Esophagus squamous epithelium (tissue), 5 donors: ENCODE measurements around the gene ADAP1. TPM values are rescaled to one million over a fixed set of nuclear protein-coding genes. Genes with fewer than 3 reads are reported as not detected.

ENCODE experiments used
- DNase-seq: peaks from one replicate; lab custom pipeline; 2025; lab: John Stamatoyannopoulos, UW
- H3K27ac ChIP-seq, 4 donors: fragments of 200-600 bp; sonication (generic); one replicate each; pipeline ENCODE4 v1.5.1; 2016 to 2019; ENCODE audit warnings: mild to moderate bottlenecking in 1 of 4
- H3K27me3 ChIP-seq, 4 donors: fragments of 200-600 bp; sonication (generic); 1 replicate in 3 of 4; 2 replicates in 1 of 4; pipeline versions ENCODE4 v1.5.1 to v1.6.0; 2017 to 2021; ENCODE audit warnings: antibody characterized with exemption in 1 of 4
- H3K36me3 ChIP-seq, 3 donors: fragments of 200-600 bp; sonication (generic); one replicate each; pipeline ENCODE4 v1.5.1; 2016 to 2019
- H3K4me1 ChIP-seq, 3 donors: fragments of 200-600 bp; sonication (generic); one replicate each; pipeline ENCODE4 v1.5.1; 2017 to 2019
- H3K4me3 ChIP-seq, 4 donors: fragments of 200-600 bp; sonication (generic); 1 replicate in 3 of 4; 2 replicates in 1 of 4; pipeline ENCODE4 v1.5.1; 2016 to 2019; ENCODE audit warnings: mild to moderate bottlenecking in 2 of 4, moderate library complexity in 1 of 4
- H3K9me3 ChIP-seq, 3 donors: fragments of 200-600 bp; sonication (generic); one replicate each; pipeline ENCODE4 v1.5.1; 2016 to 2019
- CTCF ChIP-seq, 6 experiments: fragments of 450-650 bp in 4 of 6; fragments of 200-600 bp in 2 of 6; sonication (generic) in 2 of 6; IDR thresholded peaks; one replicate each; pipeline ENCODE4 v1.5.1; 2016 to 2019; ENCODE audit warnings: antibody characterized with exemption in 6 of 6, mild to moderate bottlenecking in 4 of 6, moderate library complexity in 4 of 6
- POLR2A ChIP-seq, 4 donors: fragments of 450-650 bp; IDR thresholded peaks; one replicate each; pipeline ENCODE4 v1.6.1; 2017; ENCODE audit warnings: antibody characterized with exemption in 4 of 4, mild to moderate bottlenecking in 4 of 4, moderate library complexity in 3 of 4
- WGBS, 2 donors: methylation state at CpG; one replicate each; pipeline ENCODE4 v1.1.5; 2018; 5-methylcytosine and 5-hydroxymethylcytosine counted together
- intact Hi-C: fragments of 100-400 bp; cut with DNase I; formaldehyde crosslinking; loops from one replicate; pipeline ENCODE4 v1.15.0; 2022
- total RNA-seq, 4 donors: library from RNA; depleted of rRNA; stranded (reverse); fragments of >200 nt; gene quantifications; one replicate each; pipeline ENCODE4 v1.1.0, GENCODE V29; 2016
- donor health status: DM: yes; HTN: yes; CAD: no.

The ADAP1 gene
- total RNA-seq, 4 donors from 2014 or later = 6.0 to 13.7 (median 9.9) TPM

GRCh38 chr7:889391-889790, 65.1 kb downstream of the ADAP1 start:
- H3K36me3 ChIP-seq = peaks cover 47 to 83% (median 48%) of the 10 kb centered on the region in 3 donors
- no peaks in the 10 kb centered on the region for H3K27me3 ChIP-seq
- WGBS, 2 donors = 96 to 98% methylated on average over 11 to 14 of the region's 18 CpGs
- no peak for DNase-seq
- no peak for TF ChIP-seq POLR2A (IDR thresholded peaks at IDR 0.05)
- TF ChIP-seq CTCF (IDR thresholded peaks at IDR 0.05) = no peak
- peaks cover 4 to 27% (median 23%) of the 10 kb centered on the region in 3 donors for H3K4me1 ChIP-seq
- no peaks in the 10 kb centered on the region for H3K9me3 ChIP-seq
- intact Hi-C loops = no loop called here
- H3K27ac ChIP-seq = no peak overlapping the region
- no peak overlapping the region for H3K4me3 ChIP-seq

- intact Hi-C loops = no loop called here
- H3K36me3 ChIP-seq = peaks cover 43 to 79% (median 44%) of the 10 kb centered on the region in 3 donors
- DNase-seq = no peak
- no peak overlapping the region for H3K27ac ChIP-seq
- 94% methylated on average over 5 of the region's 15 CpGs; no CpG with 5 or more reads in 1 of the 2 donors for WGBS, 2 donors
- TF ChIP-seq CTCF (IDR thresholded peaks at IDR 0.05) (no peak), POLR2A (IDR thresholded peaks at IDR 0.05) (no peak)
- no peaks in the 10 kb centered on the region for H3K9me3 ChIP-seq
- H3K4me1 ChIP-seq = peaks cover 7 to 31% (median 27%) of the 10 kb centered on the region in 3 donors
- H3K4me3 ChIP-seq = no peak overlapping the region
- H3K27me3 ChIP-seq = no peaks in the 10 kb centered on the region
These were observed 65.5 kb downstream of the ADAP1 start for GRCh38 chr7:889025-889390.

- Histone ChIP-seq H3K9me3 (no peaks in the 10 kb centered on the region), H3K4me1 (peaks cover 14 to 38% (median 32%) of the 10 kb centered on the region in 3 donors), H3K36me3 (peaks cover 39 to 72% (median 44%) of the 10 kb centered on the region in 3 donors), H3K27me3 (no peaks in the 10 kb centered on the region), H3K4me3 (no peak overlapping the region), H3K27ac (no peak overlapping the region)
- TF ChIP-seq POLR2A (IDR thresholded peaks at IDR 0.05) (no peak), CTCF (IDR thresholded peaks at IDR 0.05) (no peak)
- DNase-seq = no peak
- 90% methylated on average over 2 of the region's 43 CpGs; no CpG with 5 or more reads in 1 of the 2 donors for WGBS, 2 donors
- intact Hi-C loops = no loop called here
These were observed 66.1 kb downstream of the ADAP1 start for GRCh38 chr7:888081-889024.

- peaks cover 39 to 65% (median 44%) of the 10 kb centered on the region in 3 donors for H3K36me3 ChIP-seq
- intact Hi-C loops = no loop called here
- DNase-seq = no peak
These were observed 67.0 kb downstream of the ADAP1 start for GRCh38 chr7:887488-887820.

More at GRCh38 chr7:887488-887820, 67.0 kb downstream of the ADAP1 start:
- Histone ChIP-seq H3K9me3 (no peaks in the 10 kb centered on the region), H3K4me3 (no peak overlapping the region), H3K4me1 (peaks cover 16 to 47% (median 36%) of the 10 kb centered on the region in 3 donors), H3K27ac (no peak overlapping the region), H3K27me3 (no peaks in the 10 kb centered on the region)
- 85 to 92% methylated on average over 4 to 8 of the region's 18 CpGs for WGBS, 2 donors
- no peak for TF ChIP-seq CTCF (IDR thresholded peaks at IDR 0.05)
- TF ChIP-seq POLR2A (IDR thresholded peaks at IDR 0.05) = no peak
